H1 (cell line): ENCODE measurements around the gene EMX2. TPM values are rescaled to one million over a fixed set of nuclear protein-coding genes. Genes with fewer than 3 reads are reported as not detected.

Experiments
- CTCF ChIA-PET: fragments of 300-600 bp; sonication (Branson Sonifier 250); formaldehyde crosslinking; loops from one replicate; lab custom pipeline; 2021; ENCODE audit not compliant: partially characterized antibody; lab: Charles Lee
- POLR2A ChIA-PET: fragments of 300-600 bp; sonication (Branson Sonifier 250); formaldehyde crosslinking; loops from one replicate; lab custom pipeline; 2021; ENCODE audit warnings: inconsistent platforms; ENCODE audit not compliant: partially characterized antibody; lab: Charles Lee
- DNase-seq, 2 experiments: peaks; one replicate each; pipeline versions ENCODE4 v3.0.0 to v3.0.0-alpha.2; 2010 to 2022; ENCODE audit warnings: low spot score in 2 of 2, low read depth in 1 of 2, mixed read lengths in 1 of 2
- FAIRE-seq: peaks from 2 replicates; lab custom pipeline; 2011; peaks lifted over from hg19 to GRCh38; lab: Jason Lieb, UNC
- H2AFZ ChIP-seq: 2 replicates; pipeline ENCODE4 v1.8.1; 2012; ENCODE audit warnings: low read length, inconsistent platforms
- H2AK5ac ChIP-seq: 2 replicates; pipeline ENCODE4 v1.6.1; 2013; ENCODE audit warnings: low read depth, low read length
- H2BK120ac ChIP-seq: replicated peaks from 2 replicates; pipeline ENCODE3; 2013; ENCODE audit warnings: low read depth, low read length, inconsistent platforms
- H2BK12ac ChIP-seq: 2 replicates; pipeline ENCODE4 v1.6.1; 2013; ENCODE audit warnings: low read depth, low read length
- H2BK15ac ChIP-seq: 2 replicates; pipeline ENCODE4 v1.6.1; 2013; ENCODE audit warnings: low read length
- H2BK20ac ChIP-seq: 2 replicates; pipeline ENCODE4 v1.6.1; 2013; ENCODE audit warnings: low read length
- H2BK5ac ChIP-seq: 2 replicates; pipeline ENCODE4 v1.6.1; 2013; ENCODE audit warnings: low read depth, low read length
- H3K14ac ChIP-seq: 2 replicates; pipeline ENCODE4 v1.6.1; 2013; ENCODE audit warnings: inconsistent platforms; ENCODE audit not compliant: insufficient read length
- H3K18ac ChIP-seq: 2 replicates; pipeline ENCODE4 v1.6.1; 2013; ENCODE audit warnings: low read length; ENCODE audit errors: extremely low read depth
- H3K23ac ChIP-seq: 2 replicates; pipeline ENCODE4 v1.6.1; 2013; ENCODE audit warnings: inconsistent platforms; ENCODE audit not compliant: insufficient read length
- H3K23me2 ChIP-seq: 2 replicates; pipeline ENCODE4 v1.6.1; 2013; ENCODE audit warnings: low read depth, low read length
- H3K27ac ChIP-seq: 2 replicates; pipeline ENCODE4 v1.6.1; 2011; ENCODE audit warnings: low read depth, low read length, inconsistent platforms
- H3K27me3 ChIP-seq, 4 experiments: replicated peaks in 1 of 4; 1 replicate in 1 of 4; 2 replicates in 3 of 4; pipeline versions ENCODE4 v1.6.1 to v1.8.1; 2011 to 2013; ENCODE audit warnings: low read length in 3 of 4, mild to moderate bottlenecking in 3 of 4, inconsistent platforms in 2 of 4, mixed read lengths in 2 of 4, moderate library complexity in 1 of 4; ENCODE audit not compliant: control insufficient read depth in 3 of 4, insufficient read depth in 3 of 4; ENCODE audit errors: extremely low read depth in 1 of 4
- H3K36me3 ChIP-seq, 4 experiments: 2 replicates each; pipeline versions ENCODE4 v1.6.1 to v1.8.1; 2011 to 2013; ENCODE audit warnings: mild to moderate bottlenecking in 4 of 4, low read length in 3 of 4, moderate library complexity in 2 of 4, control low read depth in 1 of 4, inconsistent platforms in 1 of 4; ENCODE audit not compliant: insufficient read depth in 4 of 4, control insufficient read depth in 2 of 4
- H3K4ac ChIP-seq: replicated peaks from 2 replicates; pipeline ENCODE3; 2013; ENCODE audit warnings: low read length, low read depth, mixed read lengths, inconsistent platforms; ENCODE audit not compliant: insufficient read length
- H3K4me1 ChIP-seq, 4 experiments: replicated peaks in 1 of 4; 1 replicate in 1 of 4; 2 replicates in 3 of 4; pipeline versions ENCODE4 v1.6.1 to v1.8.1; 2011 to 2013; ENCODE audit warnings: low read length in 3 of 4, inconsistent platforms in 2 of 4, mixed read lengths in 1 of 4; ENCODE audit not compliant: insufficient read depth in 4 of 4, control insufficient read depth in 3 of 4
- H3K4me2 ChIP-seq, 2 experiments: 2 replicates each; pipeline versions ENCODE4 v1.6.1 to v1.8.1; 2011 to 2013; ENCODE audit warnings: low read depth in 2 of 2, low read length in 2 of 2, control low read depth in 1 of 2, inconsistent platforms in 1 of 2, mild to moderate bottlenecking in 1 of 2; ENCODE audit not compliant: insufficient read depth in 1 of 2
- H3K4me3 ChIP-seq, 4 experiments: fragments of 200-600, 300-600 bp in 1 of 4; sonication (generic), shearing (Covaris generic), sonication (Bioruptor Twin) in 1 of 4; 2 replicates each; pipeline versions ENCODE4 v1.5.1 to v1.8.1; 2011 to 2016; ENCODE audit warnings: low read length in 4 of 4, low read depth in 3 of 4, control low read depth in 2 of 4, inconsistent platforms in 2 of 4, mild to moderate bottlenecking in 2 of 4, mixed read lengths in 1 of 4, moderate library complexity in 1 of 4; ENCODE audit not compliant: insufficient read depth in 2 of 4; ENCODE audit errors: extremely low read depth in 1 of 4
- H3K56ac ChIP-seq: replicated peaks from 2 replicates; pipeline ENCODE3; 2013; ENCODE audit warnings: low read depth, mild to moderate bottlenecking, mixed read lengths, low read length, inconsistent platforms; ENCODE audit not compliant: insufficient read length
- H3K79me1 ChIP-seq: 2 replicates; pipeline ENCODE4 v1.6.1; 2013; ENCODE audit warnings: low read depth, low read length, control low read depth
- H3K79me2 ChIP-seq, 2 experiments: 2 replicates each; pipeline versions ENCODE4 v1.6.1 to v1.8.1; 2012 to 2013; ENCODE audit warnings: low read length in 2 of 2, mild to moderate bottlenecking in 2 of 2, inconsistent platforms in 1 of 2; ENCODE audit not compliant: insufficient read depth in 2 of 2, control insufficient read depth in 1 of 2
- H3K9ac ChIP-seq, 4 experiments: replicated peaks in 1 of 4; 1 replicate in 1 of 4; 2 replicates in 3 of 4; pipeline versions ENCODE4 v1.6.1 to v1.8.1; 2011 to 2013; ENCODE audit warnings: low read depth in 3 of 4, low read length in 3 of 4, control low read depth in 2 of 4, mild to moderate bottlenecking in 2 of 4, moderate library complexity in 2 of 4, inconsistent platforms in 1 of 4; ENCODE audit errors: extremely low read depth in 1 of 4
- H3K9me3 ChIP-seq, 2 experiments: 2 replicates each; pipeline versions ENCODE4 v1.6.1 to v1.8.1; 2012 to 2013; ENCODE audit warnings: mild to moderate bottlenecking in 2 of 2, moderate library complexity in 2 of 2, control low read depth in 1 of 2, inconsistent platforms in 1 of 2, low read depth in 1 of 2, low read length in 1 of 2, mixed read lengths in 1 of 2; ENCODE audit not compliant: insufficient read depth in 2 of 2
- H4K20me1 ChIP-seq, 2 experiments: replicated peaks in 1 of 2; 2 replicates each; pipeline versions ENCODE3 to v1.8.1; 2011 to 2013; ENCODE audit warnings: inconsistent platforms in 2 of 2, low read length in 2 of 2, mild to moderate bottlenecking in 1 of 2; ENCODE audit not compliant: insufficient read depth in 2 of 2, control insufficient read depth in 1 of 2
- H4K5ac ChIP-seq: 2 replicates; pipeline ENCODE4 v1.6.1; 2013; ENCODE audit warnings: low read length, low read depth, mixed read lengths, inconsistent platforms; ENCODE audit not compliant: insufficient read length
- H4K8ac ChIP-seq: 2 replicates; pipeline ENCODE4 v1.8.0; 2013; ENCODE audit warnings: mild to moderate bottlenecking, moderate library complexity, low read length, inconsistent platforms; ENCODE audit not compliant: insufficient read depth; ENCODE audit errors: extremely low read depth
- H4K91ac ChIP-seq: replicated peaks from 2 replicates; pipeline ENCODE3; 2013; ENCODE audit warnings: low read length, mixed read lengths, inconsistent platforms; ENCODE audit not compliant: insufficient read length
- EP300 ChIP-seq, 2 experiments: IDR thresholded peaks; 1 replicate in 1 of 2; 2 replicates in 1 of 2; pipeline ENCODE4 v1.6.1; 2011 to 2012; ENCODE audit warnings: low read depth in 2 of 2, low read length in 2 of 2, mild to moderate bottlenecking in 2 of 2, borderline replicate concordance in 1 of 2, inconsistent platforms in 1 of 2, moderate library complexity in 1 of 2
- GABPA ChIP-seq: IDR thresholded peaks from 2 replicates; pipeline ENCODE4 v1.6.1; 2011; ENCODE audit warnings: mild to moderate bottlenecking, low read length, moderate library complexity, borderline replicate concordance; ENCODE audit not compliant: insufficient read depth
- GTF2F1 ChIP-seq: IDR thresholded peaks from 2 replicates; pipeline ENCODE4 v1.6.1; 2012; ENCODE audit warnings: low read depth, low read length, improper control_type of control experiment, borderline replicate concordance
- TEAD4 ChIP-seq: IDR thresholded peaks from 2 replicates; pipeline ENCODE4 v1.6.1; 2012; ENCODE audit warnings: low read depth, low read length, inconsistent platforms, mixed read lengths
- WGBS, 2 experiments: shearing (Covaris generic) in 1 of 2; methylation state at CpG; one replicate each; pipeline versions ENCODE4 v1.1.6 to v1.1.7; 2013 to 2015; ENCODE audit warnings: low lambda C conversion rate in 2 of 2, mixed read lengths in 2 of 2, inconsistent platforms in 1 of 2, low coverage in 1 of 2, missing lambda C conversion rate in 1 of 2; ENCODE audit not compliant: insufficient replicate concordance in 2 of 2, insufficient coverage in 1 of 2, insufficient read length in 1 of 2; ENCODE audit errors: extremely low coverage in 1 of 2, missing lambda C conversion rate in 1 of 2; 5-methylcytosine and 5-hydroxymethylcytosine counted together
- polyA plus RNA-seq, 7 experiments: library from polyadenylated mRNA; depleted of rRNA in 3 of 7; stranded (reverse) in 5 of 7; unstranded in 2 of 7; fragments of >200 nt in 5 of 7; fragments of 200-250 nt in 2 of 7; gene quantifications; 1 replicate in 5 of 7; 2 replicates in 1 of 7; 4 replicates in 1 of 7; pipeline versions ENCODE4 v1.2.1 to v1.2.3, GENCODE V29; 2011 to 2013; ENCODE audit warnings: missing spikeins in 2 of 7, mixed read lengths in 2 of 7
- total RNA-seq: library from RNA; stranded (reverse); fragmentation: NEBNext Ultra II Directional; extraction: Animal tissue kit (Norgen Biotek cat#: 25700); gene quantifications from 2 replicates; pipeline ENCODE4 v1.2.1, GENCODE V29; 2021
- TF ChIP-seq, protein P1 (sequence below), 3 experiments: IDR thresholded peaks; 1 replicate in 2 of 3; 2 replicates in 1 of 3; pipeline versions ENCODE4 v1.5.1 to v1.6.1; 2011; ENCODE audit warnings: low read length in 3 of 3, mild to moderate bottlenecking in 3 of 3, inconsistent platforms in 2 of 3, low read depth in 1 of 3, moderate library complexity in 1 of 3; ENCODE audit not compliant: insufficient read depth in 1 of 3; ENCODE audit errors: control extremely low read depth in 1 of 3

The EMX2 gene
- total and polyA plus RNA-seq, 2 of the 8 experiments (the other 6 are each of a cell fraction or from before 2014, with no cell fraction given), result not detected

DNA sequence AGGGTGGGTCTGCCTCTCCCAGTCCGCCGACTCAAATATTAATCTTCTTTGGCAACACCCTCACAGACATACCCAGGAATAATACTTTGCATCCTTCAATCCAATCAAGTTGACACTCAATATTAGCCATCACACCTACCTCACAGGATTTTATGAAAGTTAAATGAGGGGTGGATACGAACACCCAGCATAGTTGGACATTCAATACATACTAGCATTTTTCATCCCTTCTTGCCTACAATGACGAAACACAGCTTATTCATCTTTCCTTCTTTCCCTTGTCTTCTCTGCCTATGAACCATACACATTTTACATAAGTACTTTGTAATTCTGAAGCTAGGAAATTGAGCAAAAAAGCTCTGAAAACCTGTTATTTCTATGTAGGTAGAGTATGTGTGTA is 48.5 kb downstream of the EMX2 start:
- no peak overlapping the region for H2AK5ac ChIP-seq
- H3K9me3 ChIP-seq, result 0 out of 4 replicates have a peak, but pooled peaks cover 0 to 3% of the 10 kb centered on the region in 2 experiments
- no peak overlapping the region for H3K4ac ChIP-seq
- H3K36me3 ChIP-seq, result no peaks in the 10 kb centered on the region
- no peak overlapping the region for H3K9ac ChIP-seq
- H2BK120ac ChIP-seq, result no peak overlapping the region
- H3K4me1 ChIP-seq, result no peaks in the 10 kb centered on the region
- H3K79me2 ChIP-seq, result no peaks in the 10 kb centered on the region
- H3K56ac ChIP-seq, result no peak overlapping the region
- WGBS, 2 experiments, result 87% methylated on average over 4 of the region's 4 CpGs; no CpG with 5 or more reads in 1 of the 2 experiments
- FAIRE-seq, result no peak
- no peak overlapping the region for H3K27ac ChIP-seq
- H2BK12ac ChIP-seq, result no peak overlapping the region
- DNase-seq, result no peak
- no peak overlapping the region for H2AFZ ChIP-seq
- no peak overlapping the region for H3K23ac ChIP-seq
- H3K4me2 ChIP-seq, result no peak overlapping the region
- POLR2A ChIA-PET, result no interaction called here
- no peak overlapping the region for H2BK15ac ChIP-seq
- H2BK20ac ChIP-seq, result no peak overlapping the region
- no peak overlapping the region for H3K4me3 ChIP-seq
- TF ChIP-seq EP300 (IDR thresholded peaks at IDR 0.05; ENCODE audit: borderline replicate concordance in 1 of 2, low read depth in 2 of 2, low read length in 2 of 2), result no peak
- no peak for TF ChIP-seq GTF2F1
- no peak for TF ChIP-seq TEAD4
- TF ChIP-seq, protein P1, sequence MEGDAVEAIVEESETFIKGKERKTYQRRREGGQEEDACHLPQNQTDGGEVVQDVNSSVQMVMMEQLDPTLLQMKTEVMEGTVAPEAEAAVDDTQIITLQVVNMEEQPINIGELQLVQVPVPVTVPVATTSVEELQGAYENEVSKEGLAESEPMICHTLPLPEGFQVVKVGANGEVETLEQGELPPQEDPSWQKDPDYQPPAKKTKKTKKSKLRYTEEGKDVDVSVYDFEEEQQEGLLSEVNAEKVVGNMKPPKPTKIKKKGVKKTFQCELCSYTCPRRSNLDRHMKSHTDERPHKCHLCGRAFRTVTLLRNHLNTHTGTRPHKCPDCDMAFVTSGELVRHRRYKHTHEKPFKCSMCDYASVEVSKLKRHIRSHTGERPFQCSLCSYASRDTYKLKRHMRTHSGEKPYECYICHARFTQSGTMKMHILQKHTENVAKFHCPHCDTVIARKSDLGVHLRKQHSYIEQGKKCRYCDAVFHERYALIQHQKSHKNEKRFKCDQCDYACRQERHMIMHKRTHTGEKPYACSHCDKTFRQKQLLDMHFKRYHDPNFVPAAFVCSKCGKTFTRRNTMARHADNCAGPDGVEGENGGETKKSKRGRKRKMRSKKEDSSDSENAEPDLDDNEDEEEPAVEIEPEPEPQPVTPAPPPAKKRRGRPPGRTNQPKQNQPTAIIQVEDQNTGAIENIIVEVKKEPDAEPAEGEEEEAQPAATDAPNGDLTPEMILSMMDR (IDR thresholded peaks at IDR 0.05; ENCODE audit: control extremely low read depth in 1 of 3, insufficient read depth in 1 of 3, low read depth in 1 of 3, low read length in 3 of 3), result no peak
- no peak for TF ChIP-seq GABPA
- no peaks in the 10 kb centered on the region; the same call in 1 of the 2 replicates for H3K23me2 ChIP-seq
- H3K79me1 ChIP-seq, result no peaks in the 10 kb centered on the region
- H4K5ac ChIP-seq, result no peak overlapping the region
- H3K27me3 ChIP-seq, result no peaks in the 10 kb centered on the region
- H4K20me1 ChIP-seq, result no peaks in the 10 kb centered on the region
- no peak overlapping the region for H3K14ac ChIP-seq
- no peak overlapping the region for H2BK5ac ChIP-seq
- no peak overlapping the region for H4K91ac ChIP-seq
- no peak overlapping the region for H3K18ac ChIP-seq
- no peak overlapping the region for H4K8ac ChIP-seq
- CTCF ChIA-PET, result interaction anchor here (0.6 to 1.2 kb wide), 2 partner anchors 11 to 148 kb away, joined by 3 to 5 read pairs; no protein-coding TSS in a partner anchor
